ENCODE results near the gene SSB.

- no peak for TF ChIP-seq CTCF (conservative IDR thresholded peaks at IDR 0.05; ENCODE audit: low read depth, low read length)
- TF ChIP-seq EZH2 (IDR thresholded peaks at IDR 0.05; ENCODE audit: low read length, unreplicated experiment), result no peak
These were observed 17.2 kb upstream of the SSB start for GRCh38 chr2:169781249-169782013.

Data from PC-3 (cell line).